SH-SY5Y (cell line): Measurements from ENCODE around the gene PYGB.

Experiments
- GATA2 ChIP-seq: IDR thresholded peaks from 2 replicates; pipeline ENCODE4 v1.6.1; 2011; ENCODE audit warnings: mild to moderate bottlenecking, low read depth, low read length
- GATA3 ChIP-seq: IDR thresholded peaks from 2 replicates; pipeline ENCODE4 v1.6.1; 2011; ENCODE audit warnings: low read depth, mild to moderate bottlenecking, low read length, moderate library complexity

Gene PYGB

GRCh38 chr20:25338112-25339023 lies 90.5 kb downstream of the PYGB start:
- TF ChIP-seq GATA2 (no peak), GATA3 (no peak)

DNA sequence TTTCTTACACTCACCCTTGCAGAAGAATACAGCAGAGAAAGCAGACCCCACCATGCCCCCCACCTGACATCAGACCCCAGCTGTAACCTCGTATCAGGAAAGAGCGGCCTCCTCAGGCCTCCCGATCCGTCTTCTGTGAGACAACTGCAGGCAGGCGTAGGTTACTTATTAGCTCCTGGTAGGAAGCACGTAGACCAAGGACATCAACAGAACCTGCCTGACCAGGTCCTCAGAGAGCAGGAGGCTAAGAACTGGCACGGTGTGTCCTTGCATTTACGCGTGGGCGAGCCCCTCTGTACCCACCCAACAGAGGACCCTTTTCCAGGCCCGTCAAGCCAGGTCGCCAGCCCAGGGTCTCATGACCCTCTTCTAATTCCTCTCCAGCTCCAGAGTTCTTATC lies 91.7 kb downstream of the PYGB start:
- TF ChIP-seq GATA3 (no peak), GATA2 (no peak)

GRCh38 chr20:25340380-25340779 lies 92.5 kb downstream of the PYGB start:
- TF ChIP-seq GATA2: no peak
- no peak for TF ChIP-seq GATA3

- TF ChIP-seq GATA3 (no peak), GATA2 (no peak)
Observed at GRCh38 chr20:25341716-25342680, 94.1 kb downstream of the PYGB start.

DNA sequence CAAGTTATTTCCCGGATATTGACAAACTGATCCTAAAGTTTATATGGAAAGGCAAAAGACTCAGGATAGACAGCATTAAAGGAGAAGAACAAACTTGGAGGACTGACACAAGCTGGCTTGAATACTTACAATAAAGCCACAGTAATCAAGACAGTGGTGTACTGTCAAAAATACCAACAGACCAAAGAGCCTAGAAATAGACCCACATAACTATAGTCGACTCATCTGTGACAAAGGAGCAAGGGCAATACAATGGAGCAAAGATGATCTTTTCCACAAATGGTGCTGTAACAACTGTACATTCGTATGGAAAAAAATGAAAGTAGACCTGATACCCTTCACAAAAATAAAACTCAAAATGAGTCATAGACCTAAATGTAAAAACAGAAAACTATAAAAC lies 96.7 kb downstream of the PYGB start:
- TF ChIP-seq GATA2 (no peak), GATA3 (no peak)

GRCh38 chr20:25345721-25346120 lies 97.8 kb downstream of the PYGB start:
- TF ChIP-seq GATA2 (no peak), GATA3 (no peak)

GRCh38 chr20:25346349-25346748 lies 98.5 kb downstream of the PYGB start:
- TF ChIP-seq GATA2 (no peak), GATA3 (no peak)
